H1 (cell line): Measurements from ENCODE around the gene ZNF614. TPM values are rescaled to one million over a fixed set of nuclear protein-coding genes. Genes with fewer than 3 reads are reported as not detected.
"Not testable (repeated sequence)": the region's sequence is repeated elsewhere in the genome, so short reads cannot be mapped to it uniquely, and the experiment has no call there.

Source experiments
- CTCF ChIA-PET: fragments of 300-600 bp; sonication (Branson Sonifier 250); formaldehyde crosslinking; loops from one replicate; lab custom pipeline; 2021; ENCODE audit not compliant: partially characterized antibody; lab: Charles Lee
- POLR2A ChIA-PET: fragments of 300-600 bp; sonication (Branson Sonifier 250); formaldehyde crosslinking; loops from one replicate; lab custom pipeline; 2021; ENCODE audit warnings: inconsistent platforms; ENCODE audit not compliant: partially characterized antibody; lab: Charles Lee
- DNase-seq, 2 experiments: peaks; one replicate each; pipeline versions ENCODE4 v3.0.0 to v3.0.0-alpha.2; 2010 to 2022; ENCODE audit warnings: low spot score in 2 of 2, low read depth in 1 of 2, mixed read lengths in 1 of 2
- FAIRE-seq: peaks from 2 replicates; lab custom pipeline; 2011; peaks lifted over from hg19 to GRCh38; lab: Jason Lieb, UNC
- H2AFZ ChIP-seq: 2 replicates; pipeline ENCODE4 v1.8.1; 2012; ENCODE audit warnings: low read length, inconsistent platforms
- H2AK5ac ChIP-seq: 2 replicates; pipeline ENCODE4 v1.6.1; 2013; ENCODE audit warnings: low read depth, low read length
- H2BK120ac ChIP-seq: replicated peaks from 2 replicates; pipeline ENCODE3; 2013; ENCODE audit warnings: low read depth, low read length, inconsistent platforms
- H2BK12ac ChIP-seq: 2 replicates; pipeline ENCODE4 v1.6.1; 2013; ENCODE audit warnings: low read depth, low read length
- H2BK15ac ChIP-seq: 2 replicates; pipeline ENCODE4 v1.6.1; 2013; ENCODE audit warnings: low read length
- H2BK20ac ChIP-seq: 2 replicates; pipeline ENCODE4 v1.6.1; 2013; ENCODE audit warnings: low read length
- H2BK5ac ChIP-seq: 2 replicates; pipeline ENCODE4 v1.6.1; 2013; ENCODE audit warnings: low read depth, low read length
- H3K14ac ChIP-seq: 2 replicates; pipeline ENCODE4 v1.6.1; 2013; ENCODE audit warnings: inconsistent platforms; ENCODE audit not compliant: insufficient read length
- H3K18ac ChIP-seq: 2 replicates; pipeline ENCODE4 v1.6.1; 2013; ENCODE audit warnings: low read length; ENCODE audit errors: extremely low read depth
- H3K23ac ChIP-seq: 2 replicates; pipeline ENCODE4 v1.6.1; 2013; ENCODE audit warnings: inconsistent platforms; ENCODE audit not compliant: insufficient read length
- H3K23me2 ChIP-seq: 2 replicates; pipeline ENCODE4 v1.6.1; 2013; ENCODE audit warnings: low read depth, low read length
- H3K27ac ChIP-seq: 2 replicates; pipeline ENCODE4 v1.6.1; 2011; ENCODE audit warnings: low read depth, low read length, inconsistent platforms
- H3K27me3 ChIP-seq, 4 experiments: replicated peaks in 1 of 4; 1 replicate in 1 of 4; 2 replicates in 3 of 4; pipeline versions ENCODE4 v1.6.1 to v1.8.1; 2011 to 2013; ENCODE audit warnings: low read length in 3 of 4, mild to moderate bottlenecking in 3 of 4, inconsistent platforms in 2 of 4, mixed read lengths in 2 of 4, moderate library complexity in 1 of 4; ENCODE audit not compliant: control insufficient read depth in 3 of 4, insufficient read depth in 3 of 4; ENCODE audit errors: extremely low read depth in 1 of 4
- H3K36me3 ChIP-seq, 4 experiments: 2 replicates each; pipeline versions ENCODE4 v1.6.1 to v1.8.1; 2011 to 2013; ENCODE audit warnings: mild to moderate bottlenecking in 4 of 4, low read length in 3 of 4, moderate library complexity in 2 of 4, control low read depth in 1 of 4, inconsistent platforms in 1 of 4; ENCODE audit not compliant: insufficient read depth in 4 of 4, control insufficient read depth in 2 of 4
- H3K4ac ChIP-seq: replicated peaks from 2 replicates; pipeline ENCODE3; 2013; ENCODE audit warnings: low read length, low read depth, mixed read lengths, inconsistent platforms; ENCODE audit not compliant: insufficient read length
- H3K4me1 ChIP-seq, 4 experiments: replicated peaks in 1 of 4; 1 replicate in 1 of 4; 2 replicates in 3 of 4; pipeline versions ENCODE4 v1.6.1 to v1.8.1; 2011 to 2013; ENCODE audit warnings: low read length in 3 of 4, inconsistent platforms in 2 of 4, mixed read lengths in 1 of 4; ENCODE audit not compliant: insufficient read depth in 4 of 4, control insufficient read depth in 3 of 4
- H3K4me2 ChIP-seq, 2 experiments: 2 replicates each; pipeline versions ENCODE4 v1.6.1 to v1.8.1; 2011 to 2013; ENCODE audit warnings: low read depth in 2 of 2, low read length in 2 of 2, control low read depth in 1 of 2, inconsistent platforms in 1 of 2, mild to moderate bottlenecking in 1 of 2; ENCODE audit not compliant: insufficient read depth in 1 of 2
- H3K4me3 ChIP-seq, 4 experiments: fragments of 200-600, 300-600 bp in 1 of 4; sonication (generic), shearing (Covaris generic), sonication (Bioruptor Twin) in 1 of 4; 2 replicates each; pipeline versions ENCODE4 v1.5.1 to v1.8.1; 2011 to 2016; ENCODE audit warnings: low read length in 4 of 4, low read depth in 3 of 4, control low read depth in 2 of 4, inconsistent platforms in 2 of 4, mild to moderate bottlenecking in 2 of 4, mixed read lengths in 1 of 4, moderate library complexity in 1 of 4; ENCODE audit not compliant: insufficient read depth in 2 of 4; ENCODE audit errors: extremely low read depth in 1 of 4
- H3K56ac ChIP-seq: replicated peaks from 2 replicates; pipeline ENCODE3; 2013; ENCODE audit warnings: low read depth, mild to moderate bottlenecking, mixed read lengths, low read length, inconsistent platforms; ENCODE audit not compliant: insufficient read length
- H3K79me1 ChIP-seq: 2 replicates; pipeline ENCODE4 v1.6.1; 2013; ENCODE audit warnings: low read depth, low read length, control low read depth
- H3K79me2 ChIP-seq, 2 experiments: 2 replicates each; pipeline versions ENCODE4 v1.6.1 to v1.8.1; 2012 to 2013; ENCODE audit warnings: low read length in 2 of 2, mild to moderate bottlenecking in 2 of 2, inconsistent platforms in 1 of 2; ENCODE audit not compliant: insufficient read depth in 2 of 2, control insufficient read depth in 1 of 2
- H3K9ac ChIP-seq, 4 experiments: replicated peaks in 1 of 4; 1 replicate in 1 of 4; 2 replicates in 3 of 4; pipeline versions ENCODE4 v1.6.1 to v1.8.1; 2011 to 2013; ENCODE audit warnings: low read depth in 3 of 4, low read length in 3 of 4, control low read depth in 2 of 4, mild to moderate bottlenecking in 2 of 4, moderate library complexity in 2 of 4, inconsistent platforms in 1 of 4; ENCODE audit errors: extremely low read depth in 1 of 4
- H3K9me3 ChIP-seq, 2 experiments: 2 replicates each; pipeline versions ENCODE4 v1.6.1 to v1.8.1; 2012 to 2013; ENCODE audit warnings: mild to moderate bottlenecking in 2 of 2, moderate library complexity in 2 of 2, control low read depth in 1 of 2, inconsistent platforms in 1 of 2, low read depth in 1 of 2, low read length in 1 of 2, mixed read lengths in 1 of 2; ENCODE audit not compliant: insufficient read depth in 2 of 2
- H4K20me1 ChIP-seq, 2 experiments: replicated peaks in 1 of 2; 2 replicates each; pipeline versions ENCODE3 to v1.8.1; 2011 to 2013; ENCODE audit warnings: inconsistent platforms in 2 of 2, low read length in 2 of 2, mild to moderate bottlenecking in 1 of 2; ENCODE audit not compliant: insufficient read depth in 2 of 2, control insufficient read depth in 1 of 2
- H4K5ac ChIP-seq: 2 replicates; pipeline ENCODE4 v1.6.1; 2013; ENCODE audit warnings: low read length, low read depth, mixed read lengths, inconsistent platforms; ENCODE audit not compliant: insufficient read length
- H4K8ac ChIP-seq: 2 replicates; pipeline ENCODE4 v1.8.0; 2013; ENCODE audit warnings: mild to moderate bottlenecking, moderate library complexity, low read length, inconsistent platforms; ENCODE audit not compliant: insufficient read depth; ENCODE audit errors: extremely low read depth
- H4K91ac ChIP-seq: replicated peaks from 2 replicates; pipeline ENCODE3; 2013; ENCODE audit warnings: low read length, mixed read lengths, inconsistent platforms; ENCODE audit not compliant: insufficient read length
- WGBS, 2 experiments: shearing (Covaris generic) in 1 of 2; methylation state at CpG; one replicate each; pipeline versions ENCODE4 v1.1.6 to v1.1.7; 2013 to 2015; ENCODE audit warnings: low lambda C conversion rate in 2 of 2, mixed read lengths in 2 of 2, inconsistent platforms in 1 of 2, low coverage in 1 of 2, missing lambda C conversion rate in 1 of 2; ENCODE audit not compliant: insufficient replicate concordance in 2 of 2, insufficient coverage in 1 of 2, insufficient read length in 1 of 2; ENCODE audit errors: extremely low coverage in 1 of 2, missing lambda C conversion rate in 1 of 2; 5-methylcytosine and 5-hydroxymethylcytosine counted together
- polyA plus RNA-seq, 7 experiments: library from polyadenylated mRNA; depleted of rRNA in 3 of 7; stranded (reverse) in 5 of 7; unstranded in 2 of 7; fragments of >200 nt in 5 of 7; fragments of 200-250 nt in 2 of 7; gene quantifications; 1 replicate in 5 of 7; 2 replicates in 1 of 7; 4 replicates in 1 of 7; pipeline versions ENCODE4 v1.2.1 to v1.2.3, GENCODE V29; 2011 to 2013; ENCODE audit warnings: missing spikeins in 2 of 7, mixed read lengths in 2 of 7
- total RNA-seq: library from RNA; stranded (reverse); fragmentation: NEBNext Ultra II Directional; extraction: Animal tissue kit (Norgen Biotek cat#: 25700); gene quantifications from 2 replicates; pipeline ENCODE4 v1.2.1, GENCODE V29; 2021

Gene ZNF614
- total and polyA plus RNA-seq, 2 of the 8 experiments (the other 6 are each of a cell fraction or from before 2014, with no cell fraction given) = 4.7 to 18.7 TPM

GRCh38 chr19:51975787-51976186, 52.4 kb downstream of the ZNF614 start:
- H2BK12ac ChIP-seq, H3K14ac ChIP-seq, H2AFZ ChIP-seq, H3K23ac ChIP-seq, H3K23me2 ChIP-seq, H3K9ac ChIP-seq, H4K91ac ChIP-seq, H4K8ac ChIP-seq, H2AK5ac ChIP-seq, DNase-seq, H3K4me2 ChIP-seq, H3K79me1 ChIP-seq, H3K18ac ChIP-seq, H2BK5ac ChIP-seq, H2BK15ac ChIP-seq, H4K20me1 ChIP-seq, H3K27me3 ChIP-seq, H3K4me3 ChIP-seq, H3K4ac ChIP-seq, H2BK120ac ChIP-seq, FAIRE-seq, H3K27ac ChIP-seq, H3K4me1 ChIP-seq, H3K56ac ChIP-seq, H4K5ac ChIP-seq, H2BK20ac ChIP-seq: not testable (repeated sequence)
- Histone ChIP-seq H3K9me3 (peaks cover 57 to 67% of the 10 kb centered on the region in 2 experiments), H3K79me2 (peaks cover 0 to 21% of the 10 kb centered on the region in 2 experiments; a peak in 2 of 4 replicates), H3K36me3 (peaks cover 4 to 51% (median 22%) of the 10 kb centered on the region in 4 experiments; a peak in 6 of 8 replicates)
- POLR2A ChIA-PET = interaction anchor here (1.1 kb wide), 1 partner anchor 120 kb away, joined by 3 read pairs; no protein-coding TSS in a partner anchor
- CTCF ChIA-PET = interaction anchor here (0.6 kb wide), 1 partner anchor 289 kb away, joined by 3 read pairs; no protein-coding TSS in a partner anchor
- 93% methylated on average over 17 of the region's 17 CpGs; no CpG with 5 or more reads in 1 of the 2 experiments for WGBS, 2 experiments
